NK-92 treated with Interleukin-12 subunit alpha and Interleukin-12 subunit beta, amount 100 ng/mL, for 24 hours (cell line): ENCODE data around the gene RHBDF2.

ENCODE experiments used
- DNase-seq: peaks from one replicate; lab custom pipeline; 2025; lab: John Stamatoyannopoulos, UW

Gene RHBDF2

DNA sequence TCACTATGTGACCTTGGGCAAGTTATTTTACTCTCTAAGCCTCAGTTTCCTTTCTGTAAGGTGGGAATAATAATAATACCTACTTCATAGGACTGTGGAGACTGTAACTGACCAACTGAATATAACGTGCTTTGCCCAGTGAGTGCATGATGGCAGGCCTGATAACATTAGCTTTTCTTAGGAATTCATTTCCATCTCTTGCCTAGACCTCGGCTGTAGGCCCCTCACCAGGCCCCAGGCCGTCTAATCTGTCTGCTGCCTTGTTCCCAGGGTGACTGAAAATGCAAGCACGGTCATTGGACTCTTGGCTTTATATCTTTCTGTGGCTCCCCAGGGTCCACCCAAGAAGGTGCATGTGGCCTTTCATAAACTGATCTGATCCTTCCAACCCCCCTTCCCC is 41.5 kb downstream of the RHBDF2 start:
- no peak for DNase-seq

DNA sequence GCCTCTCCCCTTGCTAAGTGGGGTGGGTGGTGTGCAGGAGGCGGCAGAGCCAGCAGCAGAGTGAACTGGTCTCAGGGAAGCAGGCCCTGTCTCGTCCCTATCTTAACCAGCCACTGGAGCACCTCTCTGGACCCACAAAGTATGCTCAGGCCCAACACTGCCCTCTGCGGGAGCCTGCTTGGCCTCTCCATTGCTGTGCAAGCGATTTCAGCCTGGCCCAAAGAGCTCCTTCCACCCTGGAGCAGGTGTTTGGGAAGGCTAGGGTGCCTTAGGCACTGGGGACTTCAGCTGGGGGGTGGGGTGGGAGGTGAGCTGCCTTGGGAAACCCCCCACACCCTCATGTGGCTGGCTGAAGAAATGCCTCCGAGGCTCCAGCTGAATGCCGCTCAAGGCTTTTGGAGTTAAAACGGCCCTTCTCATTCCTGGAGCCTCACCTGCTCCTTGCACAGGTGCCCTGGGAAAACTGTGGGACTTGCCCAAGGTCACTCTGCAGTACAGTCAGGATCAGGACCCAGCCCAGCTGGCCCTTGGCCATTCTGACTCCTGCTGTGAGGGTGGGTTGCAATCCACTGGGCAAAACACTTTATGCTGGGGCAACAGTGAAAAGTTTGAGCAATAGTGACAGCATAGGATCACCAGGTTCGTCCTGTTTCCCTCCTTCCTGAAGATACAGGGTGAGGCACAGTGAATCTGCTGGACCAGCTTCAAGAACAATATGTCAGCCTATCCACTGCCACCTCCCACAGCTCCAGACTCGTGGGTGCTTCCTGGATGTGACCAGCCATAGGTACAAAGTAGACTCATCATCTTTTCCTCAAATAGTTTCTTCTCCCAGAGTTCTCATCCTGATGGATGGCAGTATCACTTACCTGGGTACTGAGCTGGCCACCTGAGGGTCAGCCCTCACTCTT is 42.4 kb downstream of the RHBDF2 start:
- no peak for DNase-seq

DNA sequence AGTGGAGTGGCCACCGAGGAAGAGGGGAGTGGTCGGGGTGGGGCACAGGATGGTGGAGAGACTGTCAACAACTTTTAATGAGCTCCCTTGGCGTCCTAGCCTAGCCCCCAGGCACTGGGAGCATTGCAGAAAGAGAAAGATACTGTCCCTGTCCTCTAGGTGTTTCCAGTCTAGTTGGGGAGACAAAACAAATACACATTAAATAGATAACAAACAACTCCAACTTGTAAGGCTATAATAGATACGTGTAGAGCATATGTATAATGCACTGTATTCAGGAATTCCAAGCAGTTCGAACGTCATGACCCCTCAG is 47.8 kb downstream of the RHBDF2 start:
- no peak for DNase-seq

DNA sequence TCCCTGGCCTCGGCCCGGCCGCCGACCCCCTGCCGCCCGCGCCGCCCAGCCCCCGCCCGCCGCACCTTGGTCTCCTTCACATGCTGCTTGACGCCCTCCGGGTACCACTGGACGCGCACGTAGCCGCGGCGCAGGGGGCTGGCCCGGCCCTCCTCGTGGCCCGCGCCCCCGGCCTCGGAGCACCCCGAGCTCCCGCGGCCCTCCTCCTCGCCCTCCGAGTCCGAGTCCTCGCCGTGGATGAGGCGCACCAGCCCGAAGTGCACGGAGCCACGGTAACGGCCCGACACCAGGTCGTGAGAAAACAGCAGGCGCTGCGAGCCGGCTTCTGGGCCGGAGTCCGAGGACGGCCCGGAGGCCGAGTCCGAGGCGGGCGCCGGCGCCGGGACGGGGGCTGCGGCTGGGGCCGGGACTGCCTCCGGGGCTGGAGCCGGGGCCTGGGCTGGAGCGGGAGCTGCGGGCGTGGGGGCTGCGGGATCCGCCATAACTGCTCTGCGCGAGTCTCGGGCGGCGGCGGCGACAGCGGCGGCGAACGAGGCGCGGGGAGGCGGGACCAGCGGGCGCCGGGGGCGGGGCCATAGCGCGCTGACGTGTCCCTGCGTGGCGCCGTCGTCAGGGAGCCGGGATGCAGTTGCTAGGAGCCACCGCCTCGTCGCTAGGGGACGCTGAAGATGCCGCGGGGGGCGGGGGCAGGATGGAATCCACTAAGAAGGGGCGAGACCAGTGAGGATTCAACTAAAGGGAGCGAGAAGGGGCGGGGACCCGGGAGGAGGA is 48.4 kb downstream of the RHBDF2 start, which contains the start of gene UBE2O:
Gene UBE2O (minus strand): TSS at position 493 of the 771 bp plus-strand sequence. CDS start 11 bp downstream, at position 482.
- peak; percentile 87 for DNase-seq

DNA sequence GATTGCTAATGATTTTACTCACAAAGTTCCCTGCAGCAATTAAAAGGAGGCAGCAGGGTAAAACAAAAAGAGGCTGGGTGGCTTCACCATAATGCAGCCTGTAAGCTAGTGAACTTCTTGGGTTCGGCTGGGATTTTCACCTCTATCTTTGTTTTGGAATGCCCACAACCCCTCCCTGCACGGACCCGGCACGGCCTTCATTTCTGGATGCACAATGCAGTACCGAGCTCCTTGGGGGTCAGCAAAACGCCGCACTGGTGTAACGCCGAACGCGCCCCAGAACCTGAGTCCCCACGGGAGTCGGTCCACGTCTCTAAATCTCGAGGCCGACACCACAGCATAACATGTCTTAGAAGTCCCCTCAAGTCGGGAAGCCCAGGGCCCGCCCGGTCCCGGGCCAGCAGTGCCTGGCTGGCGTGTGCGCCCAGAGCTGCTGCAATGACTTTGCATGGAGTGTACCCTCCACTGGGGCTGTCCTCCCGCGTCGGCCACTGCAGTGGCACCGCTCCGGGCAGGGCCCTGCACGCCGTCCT is 49.0 kb downstream of the RHBDF2 start:
- no peak for DNase-seq

DNA sequence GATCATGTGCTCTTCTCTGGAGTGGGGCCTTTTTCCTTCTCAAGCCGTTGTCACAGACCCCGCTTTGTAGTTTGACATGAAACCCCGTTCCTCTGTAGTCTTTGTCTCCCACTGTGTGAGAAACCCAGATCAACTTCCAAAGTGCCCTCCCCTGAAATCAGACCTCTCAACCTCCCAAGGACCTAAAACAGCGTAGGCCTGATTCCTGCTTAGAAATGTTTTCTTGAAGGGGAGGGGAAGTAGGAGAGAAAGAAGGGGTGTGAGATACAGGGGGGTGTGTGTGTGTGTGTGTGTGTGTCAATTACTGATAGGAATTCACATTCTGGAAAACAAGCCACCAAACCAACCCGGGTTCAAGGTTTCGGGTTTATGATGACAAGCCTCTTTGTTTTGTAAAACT is 49.7 kb downstream of the RHBDF2 start:
- DNase-seq: no peak

DNA sequence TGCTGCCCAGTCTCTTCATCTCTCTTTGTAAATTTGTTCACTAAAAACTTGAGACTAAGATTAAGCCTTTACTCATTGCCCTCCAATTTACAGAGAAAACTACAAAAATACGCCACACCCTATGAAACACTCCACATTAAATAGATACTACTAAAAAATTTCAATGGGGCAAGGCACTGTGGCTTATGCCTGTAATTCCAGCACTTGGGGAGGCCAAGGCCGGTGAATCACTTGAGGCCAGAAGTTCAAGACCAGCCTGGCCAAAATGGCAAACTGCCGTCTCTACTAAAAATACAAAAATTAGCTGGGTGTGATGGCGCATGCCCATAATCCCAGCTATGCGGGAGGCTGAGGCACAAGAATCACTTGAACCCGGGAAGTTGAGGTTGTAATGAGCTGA is 52.1 kb downstream of the RHBDF2 start:
- DNase-seq: no peak

DNA sequence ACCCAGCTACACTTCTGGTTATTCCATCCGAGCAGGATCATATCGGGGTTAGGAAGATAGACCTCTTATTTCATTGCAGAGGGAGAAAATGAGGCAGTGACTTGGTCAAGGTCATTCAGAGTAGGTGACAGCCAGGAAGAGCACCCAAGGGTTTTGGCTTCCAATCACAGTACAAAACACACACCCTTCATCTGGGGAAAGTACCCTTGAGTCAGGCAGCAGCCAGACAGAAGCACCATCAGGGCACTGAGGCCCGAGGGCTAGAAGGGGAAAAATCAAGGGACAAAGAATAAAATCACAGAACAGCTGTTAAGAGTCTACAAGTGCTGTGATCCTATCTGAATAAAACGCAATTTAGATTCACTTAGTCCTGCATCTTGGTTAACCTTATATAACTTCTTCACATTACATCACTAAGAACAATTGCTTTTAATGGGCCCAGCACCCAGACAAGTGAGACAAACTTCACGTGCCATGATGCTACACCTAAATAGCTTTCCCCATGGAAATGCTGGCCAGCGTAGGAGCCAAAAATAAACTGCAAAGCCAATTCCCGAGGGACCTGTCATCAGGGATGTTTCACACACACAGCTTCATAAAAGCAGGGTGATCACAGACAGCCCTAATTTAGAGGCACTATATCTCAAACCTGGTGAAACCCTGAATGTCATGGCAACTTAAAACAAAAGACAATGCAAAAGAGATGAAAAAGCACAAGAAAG is 53.1 kb downstream of the RHBDF2 start:
- no peak for DNase-seq

DNA sequence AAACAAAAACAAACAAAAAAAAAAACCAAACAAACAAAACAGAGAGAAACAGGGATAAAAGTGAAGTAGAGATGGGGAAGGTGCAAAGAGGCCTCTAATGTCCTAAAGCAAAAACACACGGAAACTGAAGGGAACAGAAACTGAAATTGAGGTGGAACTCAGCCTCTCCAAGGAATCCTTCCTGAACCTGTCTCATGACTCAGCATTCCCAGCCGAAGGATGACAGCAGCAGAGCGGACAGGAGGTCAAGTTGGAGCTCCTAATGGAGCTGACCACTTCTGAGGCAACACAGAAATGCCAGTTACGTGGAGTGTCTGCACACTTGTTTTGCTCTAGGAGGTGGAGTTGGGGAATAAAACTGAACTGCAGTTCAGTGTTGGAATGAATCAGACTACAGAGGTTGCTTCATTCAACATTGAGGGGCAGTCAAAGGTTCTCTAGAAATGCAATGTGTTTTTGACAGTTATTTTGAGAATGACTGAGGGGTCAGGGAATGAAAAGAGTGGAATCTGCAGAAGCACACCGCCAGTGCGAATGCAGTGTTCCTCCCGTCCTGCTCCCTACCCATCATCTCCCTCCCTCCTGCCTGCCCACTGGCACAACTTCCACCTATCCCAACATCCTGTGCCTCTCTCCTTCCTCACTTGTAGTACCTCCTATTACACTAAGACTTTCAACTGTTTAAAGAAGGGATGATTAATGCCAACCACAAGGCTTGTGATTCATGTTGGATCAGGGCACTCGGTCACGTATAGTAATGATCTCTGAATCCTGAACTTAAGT is 54.6 kb downstream of the RHBDF2 start:
- DNase-seq: no peak

DNA sequence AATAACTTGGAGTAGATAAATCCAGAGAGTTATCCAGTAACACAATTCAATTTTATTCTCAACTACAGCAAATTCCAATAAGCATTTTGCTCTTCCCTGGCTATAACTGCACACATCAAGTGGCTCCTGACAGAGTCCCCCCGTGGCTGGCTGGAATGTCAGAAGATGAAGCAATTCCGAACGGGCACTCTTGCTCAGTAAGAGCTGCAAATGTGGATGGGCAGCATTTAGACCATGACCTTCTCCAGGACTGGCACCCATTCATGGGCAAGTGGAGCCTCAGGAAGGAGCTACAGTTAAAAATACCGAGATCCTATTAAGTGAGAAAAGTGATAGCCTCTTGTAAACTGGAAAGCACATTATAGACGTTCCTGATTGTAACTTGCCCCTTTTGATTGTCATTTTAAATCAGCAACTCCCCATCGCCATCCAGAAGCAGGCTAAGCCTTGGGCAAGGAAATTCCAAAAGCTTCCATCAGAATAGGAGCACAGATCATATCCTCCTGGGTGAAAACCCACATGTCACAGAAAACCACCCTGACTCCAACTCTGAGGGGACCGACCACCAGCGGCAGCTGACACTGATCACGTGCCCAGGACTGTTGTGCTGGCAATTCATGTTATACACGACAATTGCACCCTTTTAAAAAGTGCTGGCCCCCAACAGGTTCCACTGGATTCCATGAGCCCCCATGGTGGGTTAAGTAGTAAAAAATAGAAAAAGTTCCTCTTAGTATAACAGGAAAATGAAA is 55.4 kb downstream of the RHBDF2 start:
- no peak for DNase-seq

DNA sequence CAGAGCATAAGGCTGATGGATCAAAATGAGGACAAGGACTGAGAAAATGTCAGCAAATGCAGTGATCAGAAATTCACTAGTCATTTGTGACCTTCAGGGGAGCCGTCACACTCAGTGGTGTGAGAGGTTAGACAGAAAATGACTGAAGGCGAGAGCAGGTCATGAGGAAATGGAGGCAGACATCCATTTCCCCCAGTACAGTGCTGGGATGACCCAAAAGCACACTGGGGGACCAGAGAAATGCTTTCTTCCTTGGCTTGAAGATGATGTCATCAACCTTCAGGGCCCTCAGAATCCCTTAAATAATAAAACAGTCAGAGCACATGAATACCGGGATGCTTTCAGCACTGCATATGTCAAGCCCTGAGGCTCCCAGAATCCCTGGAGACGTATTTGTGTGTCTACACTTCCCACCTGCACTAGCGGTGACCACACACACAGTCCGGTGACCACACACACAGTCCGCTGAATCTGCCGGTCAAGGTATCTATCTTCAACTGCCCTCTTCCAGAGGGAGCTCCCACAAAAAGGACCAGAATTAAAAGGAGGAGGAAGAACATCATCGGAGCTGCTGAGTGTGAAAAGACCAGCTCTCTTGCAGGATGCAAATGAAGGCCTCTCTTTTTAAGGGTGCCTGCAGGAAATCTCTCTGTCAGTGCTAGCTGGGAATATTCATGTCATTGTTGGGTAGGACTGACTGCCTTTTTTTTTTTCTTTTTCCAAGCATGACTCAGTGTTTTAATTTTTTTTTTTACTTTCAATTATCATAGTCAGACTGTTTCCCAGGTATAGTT is 56.5 kb downstream of the RHBDF2 start:
- no peak for DNase-seq

DNA sequence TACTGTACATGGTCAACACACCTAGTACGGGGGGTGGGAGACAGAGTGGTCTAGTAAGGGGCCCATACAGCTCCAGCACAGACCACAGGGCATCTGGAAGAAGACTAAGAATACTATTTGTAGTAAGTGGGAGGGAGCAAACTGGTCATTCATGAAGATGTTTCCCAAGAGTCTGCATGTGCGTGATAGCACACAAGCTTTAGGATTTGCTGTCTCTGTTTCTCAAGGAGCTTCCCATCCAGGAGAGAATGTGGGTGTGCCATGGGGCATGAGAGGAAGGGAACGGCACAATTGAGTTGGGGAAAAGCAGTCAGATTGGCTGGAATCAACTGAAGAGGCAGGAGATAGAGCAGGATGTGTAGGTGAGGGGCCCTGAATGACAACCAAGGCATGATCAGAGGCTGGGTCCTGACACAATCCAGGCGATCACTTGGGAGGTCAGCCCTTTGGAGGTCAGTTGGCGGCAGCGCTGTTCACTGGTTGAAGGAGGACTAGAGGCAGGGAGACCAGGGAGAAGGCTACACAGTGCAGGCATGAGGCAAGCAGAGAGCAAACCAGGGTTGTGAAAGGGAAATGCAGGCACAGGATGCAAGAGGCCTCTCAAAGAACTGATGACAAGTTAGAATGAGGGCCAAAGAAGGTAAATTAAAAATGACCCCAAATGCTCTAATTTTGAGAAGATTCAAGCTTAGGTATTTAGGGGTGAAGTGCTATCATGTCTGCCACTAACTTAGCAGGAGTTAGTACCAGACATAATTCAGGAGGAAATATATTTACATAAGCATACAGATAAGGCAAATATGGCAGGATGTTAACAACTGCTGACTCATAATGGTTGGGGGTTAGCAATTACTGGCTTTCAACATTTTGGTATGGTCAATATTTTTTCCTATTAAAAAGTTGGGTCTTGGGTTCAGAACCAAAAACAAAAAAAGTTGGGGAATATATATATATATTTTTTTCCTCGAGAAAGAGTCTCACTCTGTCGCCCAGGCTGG is 58.6 kb downstream of the RHBDF2 start:
- DNase-seq: no peak

DNA sequence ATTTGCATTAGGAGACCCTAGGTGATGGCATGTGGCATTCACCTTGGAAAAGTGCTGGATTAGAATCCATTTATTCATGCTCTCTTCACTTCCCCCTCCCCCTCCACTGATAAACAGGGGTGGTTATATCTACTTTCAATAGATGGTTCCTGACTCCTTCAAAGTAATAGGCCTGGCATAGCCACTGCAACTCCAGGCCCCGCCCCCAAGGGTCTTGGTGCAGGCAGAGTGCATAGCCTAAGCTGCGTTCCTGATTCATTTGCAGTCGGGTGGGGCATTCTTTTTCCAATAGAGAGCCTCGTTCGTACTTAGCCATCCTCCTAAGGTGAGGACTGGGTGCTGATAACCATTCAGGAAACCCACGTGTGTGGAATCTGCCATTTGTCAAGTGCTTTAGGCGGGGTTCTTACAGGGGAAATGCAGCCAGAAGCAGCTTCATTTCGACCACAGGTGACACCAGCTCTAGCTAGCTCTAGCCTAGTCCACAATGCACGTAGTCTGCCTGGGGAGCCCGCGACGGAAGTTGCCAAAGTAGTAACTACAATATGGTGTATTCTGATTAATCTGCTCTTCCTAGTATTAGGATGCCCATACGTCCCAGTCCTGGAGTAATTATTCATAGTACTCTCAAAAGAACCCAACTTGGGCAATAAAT is 59.4 kb downstream of the RHBDF2 start:
- DNase-seq: no peak

DNA sequence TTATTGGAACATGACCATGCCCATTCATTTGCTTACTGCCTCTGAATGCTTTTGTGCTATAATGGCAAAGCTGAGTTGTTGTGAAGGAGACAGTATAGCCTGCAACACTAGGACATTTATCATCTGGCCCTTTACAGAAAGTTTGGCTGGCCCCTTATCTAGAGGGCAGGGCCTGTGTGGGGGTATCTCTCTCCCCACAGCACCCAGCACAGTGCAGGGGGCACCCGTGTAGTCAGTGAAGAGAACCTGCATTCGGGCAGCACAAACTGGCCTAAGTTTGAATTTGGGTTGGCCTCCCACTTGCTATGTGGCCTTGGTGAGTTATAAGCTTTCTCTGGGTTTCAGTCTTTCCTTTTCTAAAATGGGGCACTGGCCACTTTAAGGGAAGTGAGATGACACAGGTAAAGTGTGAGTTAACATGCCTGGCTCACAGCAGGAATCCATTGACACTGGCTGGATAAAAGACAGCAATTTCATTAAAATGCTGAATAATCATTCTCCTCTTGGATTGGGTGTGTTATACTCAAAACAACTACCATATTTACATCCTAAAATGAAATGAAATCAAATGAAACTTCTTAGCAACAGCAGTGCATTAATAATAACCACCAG is 60.4 kb downstream of the RHBDF2 start:
- DNase-seq: no peak

DNA sequence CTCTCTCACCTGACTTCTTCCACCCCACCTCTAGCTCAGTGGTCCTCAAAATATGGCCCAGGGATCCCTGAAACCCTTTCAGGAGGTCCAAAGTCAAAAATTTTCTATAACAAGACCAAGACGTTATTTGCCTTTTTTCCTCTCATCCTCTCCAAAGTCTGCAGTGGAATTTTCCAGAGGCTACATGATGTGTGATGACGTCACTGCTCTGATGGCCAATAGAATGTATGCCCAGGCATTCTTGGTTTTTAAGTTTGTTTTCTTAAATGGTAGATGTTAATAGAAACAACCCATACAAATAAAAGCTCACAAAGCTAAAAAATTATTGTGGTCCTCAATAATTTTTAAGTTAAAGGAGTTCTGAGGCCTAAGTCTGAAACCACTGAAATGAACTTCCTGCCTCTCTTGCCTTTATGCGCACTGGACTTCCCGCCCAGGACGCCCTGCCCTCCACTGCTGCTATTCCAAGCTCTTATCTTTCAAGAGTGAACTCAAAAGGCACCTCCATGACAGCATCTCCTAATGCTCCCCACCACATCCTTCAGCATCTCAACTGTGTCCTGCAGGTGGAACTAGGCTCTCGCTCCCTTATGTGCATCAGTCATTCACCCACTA is 61.8 kb downstream of the RHBDF2 start:
- DNase-seq: no peak

DNA sequence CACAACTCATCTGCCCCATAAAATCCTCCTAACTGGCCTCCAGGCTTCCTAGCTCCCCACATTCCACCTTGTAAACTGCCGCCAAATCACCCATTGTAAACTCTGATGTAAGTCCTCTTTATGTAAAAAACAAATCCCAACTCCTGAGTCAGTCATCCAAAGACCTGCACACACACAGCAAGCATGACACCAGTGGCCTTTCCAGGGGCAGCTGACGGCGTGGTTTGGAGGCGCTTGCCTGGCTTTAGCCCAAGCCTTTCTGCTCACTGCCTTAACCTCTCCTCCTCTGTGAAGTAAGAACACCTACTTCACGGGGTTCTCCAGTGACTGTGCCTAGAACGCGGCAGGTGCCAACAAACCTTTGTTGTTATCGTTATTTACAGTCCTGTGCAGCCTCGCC is 62.3 kb downstream of the RHBDF2 start:
- DNase-seq: no peak
